Liver (tissue), 3 donors: Measurements from ENCODE around the gene CACNG8.

ENCODE experiments used
- HNF4G ChIP-seq: IDR thresholded peaks from 2 replicates; pipeline ENCODE4 v1.6.1; 2016; ENCODE audit warnings: antibody characterized with exemption
- JUND ChIP-seq, 2 donors: IDR thresholded peaks; 2 replicates each; pipeline ENCODE4 v1.6.1; 2016; ENCODE audit warnings: antibody characterized with exemption in 2 of 2
- TAF1 ChIP-seq: conservative IDR thresholded peaks from 2 replicates; pipeline ENCODE4 v1.6.1; 2016; ENCODE audit warnings: antibody characterized with exemption, mild to moderate bottlenecking
- TF ChIP-seq, protein P1 (sequence below): fragments of 150-350 bp; IDR thresholded peaks from 2 replicates; pipeline ENCODE4 v1.5.1; 2017; ENCODE audit warnings: improper control_type of control experiment, low read depth, low read length; ENCODE audit not compliant: missing input control
- TF ChIP-seq, protein P2 (sequence below): IDR thresholded peaks from 2 replicates; pipeline ENCODE4 v1.6.1; 2016; ENCODE audit warnings: antibody characterized with exemption
- donor health status: healthy.
- donor health status: healthy.

DNA sequence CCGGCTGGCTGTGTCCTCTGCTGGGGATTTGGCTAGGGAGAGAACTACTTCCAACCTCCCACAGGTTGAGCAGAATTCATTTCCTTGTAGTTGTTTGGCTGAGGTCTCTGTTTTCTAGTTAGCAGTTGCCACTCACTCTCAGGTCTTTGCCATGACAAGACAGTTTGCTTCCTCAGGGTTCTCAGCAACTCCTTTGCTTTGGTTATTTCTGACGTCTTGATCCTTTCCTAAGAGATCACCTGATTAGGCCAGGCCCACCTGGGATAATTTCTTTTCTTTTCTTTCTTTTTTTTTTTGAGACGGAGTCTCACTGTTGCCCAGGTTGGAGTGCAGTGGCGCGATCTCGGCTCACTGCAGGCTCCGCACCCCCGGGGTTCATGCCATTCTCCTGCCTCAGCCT is 9.4 kb upstream of the CACNG8 start:
- TF ChIP-seq, protein P1, sequence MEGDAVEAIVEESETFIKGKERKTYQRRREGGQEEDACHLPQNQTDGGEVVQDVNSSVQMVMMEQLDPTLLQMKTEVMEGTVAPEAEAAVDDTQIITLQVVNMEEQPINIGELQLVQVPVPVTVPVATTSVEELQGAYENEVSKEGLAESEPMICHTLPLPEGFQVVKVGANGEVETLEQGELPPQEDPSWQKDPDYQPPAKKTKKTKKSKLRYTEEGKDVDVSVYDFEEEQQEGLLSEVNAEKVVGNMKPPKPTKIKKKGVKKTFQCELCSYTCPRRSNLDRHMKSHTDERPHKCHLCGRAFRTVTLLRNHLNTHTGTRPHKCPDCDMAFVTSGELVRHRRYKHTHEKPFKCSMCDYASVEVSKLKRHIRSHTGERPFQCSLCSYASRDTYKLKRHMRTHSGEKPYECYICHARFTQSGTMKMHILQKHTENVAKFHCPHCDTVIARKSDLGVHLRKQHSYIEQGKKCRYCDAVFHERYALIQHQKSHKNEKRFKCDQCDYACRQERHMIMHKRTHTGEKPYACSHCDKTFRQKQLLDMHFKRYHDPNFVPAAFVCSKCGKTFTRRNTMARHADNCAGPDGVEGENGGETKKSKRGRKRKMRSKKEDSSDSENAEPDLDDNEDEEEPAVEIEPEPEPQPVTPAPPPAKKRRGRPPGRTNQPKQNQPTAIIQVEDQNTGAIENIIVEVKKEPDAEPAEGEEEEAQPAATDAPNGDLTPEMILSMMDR = no peak
- TF ChIP-seq TAF1 (no peak), JUND (IDR thresholded peaks at IDR 0.05) (no peak), HNF4G (no peak)
- TF ChIP-seq, protein P2, sequence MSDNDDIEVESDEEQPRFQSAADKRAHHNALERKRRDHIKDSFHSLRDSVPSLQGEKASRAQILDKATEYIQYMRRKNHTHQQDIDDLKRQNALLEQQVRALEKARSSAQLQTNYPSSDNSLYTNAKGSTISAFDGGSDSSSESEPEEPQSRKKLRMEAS = no peak
